Medulla oblongata (tissue), 1 donor: ENCODE results near the gene DDX28.
"Not testable (repeated sequence)": the region's sequence is repeated elsewhere in the genome, so short reads cannot be mapped to it uniquely, and the experiment has no call there.

Source experiments
- DNase-seq: peaks from one replicate; pipeline ENCODE4 v3.0.0-alpha.2; 2015; ENCODE audit errors: extremely low spot score

Gene DDX28

GRCh38 chr16:67995423-67995822 is 27.6 kb downstream of the DDX28 start:
- no peak for DNase-seq

- DNase-seq = not testable (repeated sequence)
Observed at GRCh38 chr16:67994040-67994408, 29.0 kb downstream of the DDX28 start.

GRCh38 chr16:67993207-67994039 is 29.6 kb downstream of the DDX28 start:
- DNase-seq = peak; percentile 69

- no peak for DNase-seq
Observed at GRCh38 chr16:67992661-67993206, 30.3 kb downstream of the DDX28 start.

- no peak for DNase-seq
Observed at GRCh38 chr16:67990018-67990386, 33.0 kb downstream of the DDX28 start.

- DNase-seq = peak; percentile 32
Observed at GRCh38 chr16:67989322-67990017, 33.6 kb downstream of the DDX28 start.

- DNase-seq = no peak
Observed at GRCh38 chr16:67988675-67989074, 34.4 kb downstream of the DDX28 start.

GRCh38 chr16:67987460-67988160 is 35.4 kb downstream of the DDX28 start:
- peak; percentile 69 for DNase-seq

- DNase-seq = no peak
Observed at GRCh38 chr16:67986949-67987348, 36.1 kb downstream of the DDX28 start.

GRCh38 chr16:67982011-67982696 is 40.9 kb downstream of the DDX28 start:
- no peak for DNase-seq

- DNase-seq = no peak
Observed at GRCh38 chr16:67979955-67980678, 42.9 kb downstream of the DDX28 start, which contains the start of gene DPEP3. TSS of gene DPEP3 (minus strand) at chr16:67980499. CDS start at chr16:67980380, 119 bp downstream.

GRCh38 chr16:67977469-67978227 is 45.4 kb downstream of the DDX28 start:
- DNase-seq = no peak

- no peak for DNase-seq
Observed at GRCh38 chr16:67977005-67977404, 46.0 kb downstream of the DDX28 start.

GRCh38 chr16:67976205-67976604 is 46.8 kb downstream of the DDX28 start:
- no peak for DNase-seq

- DNase-seq = no peak
Observed at GRCh38 chr16:67975321-67976105, 47.5 kb downstream of the DDX28 start.

- not testable (repeated sequence) for DNase-seq
Observed at GRCh38 chr16:67972285-67972684, 50.7 kb downstream of the DDX28 start.

GRCh38 chr16:67971111-67971510 is 51.9 kb downstream of the DDX28 start:
- DNase-seq = no peak
